HL-60/S4 treated with retinoic acid at 250 ng/mL for 4 days and 3 days (cell line): ENCODE data around the gene AMOTL2.

Experiments
- in situ Hi-C: fragments of 300-500 bp; cut with MboI; formaldehyde crosslinking; loops from 2 replicates; pipeline ENCODE4 v1.7.0; 2022; ENCODE audit warnings: low sequenced_read_pairs

Gene AMOTL2

GRCh38 chr3:134318166-134318565 lies 56.1 kb downstream of the AMOTL2 start:
- in situ Hi-C loops = no loop called here

- in situ Hi-C loops = no loop called here
Measured at GRCh38 chr3:134317106-134317947, 56.9 kb downstream of the AMOTL2 start.

- in situ Hi-C loops = no loop called here
Measured at GRCh38 chr3:134315286-134316106, 58.8 kb downstream of the AMOTL2 start.

GRCh38 chr3:134314588-134315285 lies 59.5 kb downstream of the AMOTL2 start:
- in situ Hi-C loops = no loop called here

GRCh38 chr3:134313847-134314587 lies 60.2 kb downstream of the AMOTL2 start:
- in situ Hi-C loops = no loop called here

- in situ Hi-C loops = no loop called here
Measured at GRCh38 chr3:134312873-134313846, 61.1 kb downstream of the AMOTL2 start.

GRCh38 chr3:134312072-134312872 lies 62.0 kb downstream of the AMOTL2 start:
- in situ Hi-C loops = no loop called here

- in situ Hi-C loops = no loop called here
Measured at GRCh38 chr3:134311693-134312071, 62.6 kb downstream of the AMOTL2 start.

- in situ Hi-C loops = no loop called here
Measured at GRCh38 chr3:134311265-134311664, 63.0 kb downstream of the AMOTL2 start.

GRCh38 chr3:134309987-134310700 lies 64.1 kb downstream of the AMOTL2 start:
- in situ Hi-C loops = loop anchor here (10.0 kb wide), 1 partner anchor 165 kb away; no protein-coding TSS in a partner anchor

- in situ Hi-C loops = loop anchor here (10.0 kb wide), 1 partner anchor 166 kb away; no protein-coding TSS in a partner anchor
Measured at GRCh38 chr3:134308350-134308891, 65.8 kb downstream of the AMOTL2 start.

- in situ Hi-C loops = loop anchor here (10.0 kb wide), 1 partner anchor 167 kb away; no protein-coding TSS in a partner anchor
Measured at GRCh38 chr3:134307425-134307824, 66.8 kb downstream of the AMOTL2 start.

- in situ Hi-C loops = loop anchor here (10.0 kb wide), 1 partner anchor 168 kb away; no protein-coding TSS in a partner anchor
Measured at GRCh38 chr3:134306320-134306719, 67.9 kb downstream of the AMOTL2 start.
